IMR-90 (cell line): ENCODE data around the gene HMGN2. TPM values are rescaled to one million over a fixed set of nuclear protein-coding genes. Genes with fewer than 3 reads are reported as not detected.

ENCODE experiments used
- ATAC-seq: fragments of 200-7000 bp; cut with Tn5 transposase; 2 replicates; pipeline ENCODE4 v1.9.1; 2020; ENCODE audit warnings: low read depth, mild to moderate bottlenecking, moderate library complexity
- BruUV-seq: library from RNA; stranded (reverse); fragments of 400-500 nt; replicated peaks from 2 replicates; lab custom pipeline; 2021; lab: Mats Ljungman, UMichigan
- CTCF ChIA-PET: fragments of 300-600 bp; formaldehyde crosslinking; extraction: SDS; loops from one replicate; lab custom pipeline; 2021; ENCODE audit warnings: antibody characterized with exemption; lab: Yijun Ruan, JAX
- POLR2A ChIA-PET: fragments of 300-600 bp; sonication (Branson Sonifier 250); formaldehyde crosslinking; loops from one replicate; lab custom pipeline; 2022; ENCODE audit warnings: antibody characterized with exemption; ENCODE audit not compliant: unreplicated experiment; lab: Charles Lee
- DNase-seq: peaks from one replicate; pipeline ENCODE4 v3.0.0; 2013
- H2AFZ ChIP-seq: replicated peaks from 2 replicates; pipeline ENCODE3; 2013; ENCODE audit warnings: low read length, mild to moderate bottlenecking; ENCODE audit not compliant: poor library complexity
- H2AK5ac ChIP-seq: 2 replicates; pipeline ENCODE4 v1.6.1; 2013; ENCODE audit warnings: low read depth, low read length, inconsistent platforms
- H2AK9ac ChIP-seq: replicated peaks from 2 replicates; pipeline ENCODE3; 2013; ENCODE audit warnings: mild to moderate bottlenecking, low read depth, low read length, moderate library complexity; ENCODE audit not compliant: poor library complexity
- H2BK120ac ChIP-seq: 2 replicates; pipeline ENCODE4 v1.6.1; 2013; ENCODE audit warnings: low read depth, low read length, inconsistent platforms
- H2BK15ac ChIP-seq: 3 replicates; pipeline ENCODE4 v1.6.1; 2013; ENCODE audit warnings: low read depth, low read length, inconsistent platforms
- H2BK20ac ChIP-seq: 2 replicates; pipeline ENCODE4 v1.6.1; 2013; ENCODE audit warnings: low read depth, mild to moderate bottlenecking, inconsistent platforms, low read length, moderate library complexity
- H2BK5ac ChIP-seq: 2 replicates; pipeline ENCODE4 v1.6.1; 2013; ENCODE audit warnings: mild to moderate bottlenecking, low read depth, low read length, inconsistent platforms; ENCODE audit not compliant: poor library complexity, severe bottlenecking
- H3K14ac ChIP-seq: replicated peaks from 2 replicates; pipeline ENCODE4 v1.6.1; 2013; ENCODE audit warnings: low read depth, low read length, inconsistent platforms
- H3K18ac ChIP-seq: 2 replicates; pipeline ENCODE4 v1.6.1; 2013; ENCODE audit warnings: low read depth, low read length, control low read depth
- H3K23ac ChIP-seq: 2 replicates; pipeline ENCODE4 v1.6.1; 2013; ENCODE audit warnings: low read depth, low read length, inconsistent platforms
- H3K27ac ChIP-seq: 2 replicates; pipeline ENCODE4 v1.5.1; 2013; ENCODE audit warnings: mild to moderate bottlenecking, control low read depth, low read length; ENCODE audit not compliant: insufficient read depth
- H3K27me3 ChIP-seq: 2 replicates; pipeline ENCODE4 v1.6.1; 2013; ENCODE audit warnings: low read length; ENCODE audit not compliant: control insufficient read depth, insufficient read depth
- H3K36me3 ChIP-seq: 2 replicates; pipeline ENCODE4 v1.6.1; 2013; ENCODE audit warnings: low read length, mixed read lengths; ENCODE audit not compliant: control insufficient read depth, insufficient read depth
- H3K4ac ChIP-seq: 2 replicates; pipeline ENCODE4 v1.6.1; 2013; ENCODE audit warnings: low read depth, low read length, inconsistent platforms
- H3K4me1 ChIP-seq: 2 replicates; pipeline ENCODE4 v1.6.1; 2013; ENCODE audit warnings: low read length, mixed read lengths; ENCODE audit not compliant: control insufficient read depth, insufficient read depth
- H3K4me2 ChIP-seq: 2 replicates; pipeline ENCODE4 v1.6.1; 2013; ENCODE audit warnings: low read depth, mild to moderate bottlenecking, control low read depth, low read length, moderate library complexity
- H3K4me3 ChIP-seq: 2 replicates; pipeline ENCODE4 v1.5.1; 2013; ENCODE audit warnings: low read depth, mild to moderate bottlenecking, control low read depth, low read length, moderate library complexity; ENCODE audit not compliant: insufficient read depth
- H3K56ac ChIP-seq: 2 replicates; pipeline ENCODE4 v1.6.1; 2013; ENCODE audit warnings: low read length, inconsistent platforms; ENCODE audit not compliant: insufficient read depth; ENCODE audit errors: extremely low read depth
- H3K79me1 ChIP-seq, 2 experiments: 2 replicates each; pipeline ENCODE4 v1.6.1; 2013; ENCODE audit warnings: low read length in 2 of 2, inconsistent platforms in 1 of 2, low read depth in 1 of 2
- H3K9ac ChIP-seq: 2 replicates; pipeline ENCODE4 v1.6.1; 2013; ENCODE audit warnings: low read depth, low read length, control low read depth
- H3K9me1 ChIP-seq: 2 replicates; pipeline ENCODE4 v1.6.1; 2013; ENCODE audit warnings: low read length, inconsistent platforms; ENCODE audit not compliant: insufficient read depth
- H3K9me3 ChIP-seq: 2 replicates; pipeline ENCODE4 v1.6.1; 2013; ENCODE audit warnings: low read length; ENCODE audit not compliant: control insufficient read depth, insufficient read depth
- H4K20me1 ChIP-seq: 2 replicates; pipeline ENCODE4 v1.6.1; 2013; ENCODE audit warnings: low read length, inconsistent platforms; ENCODE audit not compliant: insufficient read depth
- H4K5ac ChIP-seq: 2 replicates; pipeline ENCODE4 v1.6.1; 2013; ENCODE audit warnings: mild to moderate bottlenecking, low read depth, low read length, control low read depth
- H4K8ac ChIP-seq, 2 experiments: 2 replicates each; pipeline ENCODE4 v1.6.1; 2013; ENCODE audit warnings: low read depth in 2 of 2, low read length in 2 of 2, control low read depth in 1 of 2, inconsistent platforms in 1 of 2
- H4K91ac ChIP-seq: 2 replicates; pipeline ENCODE4 v1.6.1; 2013; ENCODE audit warnings: low read depth, low read length, inconsistent platforms; ENCODE audit not compliant: insufficient read depth
- BHLHE40 ChIP-seq: fragments of 150-350 bp; IDR thresholded peaks from 2 replicates; pipeline ENCODE4 v1.6.1; 2016; ENCODE audit warnings: mild to moderate bottlenecking, low read depth, low read length
- CEBPB ChIP-seq: IDR thresholded peaks from 2 replicates; pipeline ENCODE4 v1.6.1; 2012; ENCODE audit warnings: low read depth, low read length, improper control_type of control experiment
- MAFK ChIP-seq: IDR thresholded peaks from 2 replicates; pipeline ENCODE4 v1.6.1; 2012; ENCODE audit warnings: low read depth, low read length, improper control_type of control experiment
- MAZ ChIP-seq: IDR thresholded peaks from 2 replicates; pipeline ENCODE4 v1.6.1; 2012; ENCODE audit warnings: low read depth, mild to moderate bottlenecking, low read length, improper control_type of control experiment, moderate library complexity, borderline replicate concordance
- MXI1 ChIP-seq: IDR thresholded peaks from 2 replicates; pipeline ENCODE4 v1.6.1; 2012; ENCODE audit warnings: low read depth, mild to moderate bottlenecking, low read length, moderate library complexity, borderline replicate concordance
- RCOR1 ChIP-seq: IDR thresholded peaks from 2 replicates; pipeline ENCODE4 v1.6.1; 2012; ENCODE audit warnings: mild to moderate bottlenecking, low read length, improper control_type of control experiment; ENCODE audit not compliant: insufficient replicate concordance
- USF2 ChIP-seq: fragments of 150-350 bp; IDR thresholded peaks from 2 replicates; pipeline ENCODE4 v1.6.1; 2017; ENCODE audit warnings: mild to moderate bottlenecking, antibody characterized with exemption, low read length, low read depth
- WGBS, 2 experiments: methylation state at CpG; one replicate each; pipeline versions ENCODE4 v1.1.5 to v1.1.7; 2013; ENCODE audit warnings: missing lambda C conversion rate in 2 of 2; ENCODE audit not compliant: insufficient read length in 1 of 2; ENCODE audit errors: extremely low coverage in 2 of 2; 5-methylcytosine and 5-hydroxymethylcytosine counted together
- dilution Hi-C: fragments of 300-500 bp; cut with HindIII; formaldehyde crosslinking; loops from one replicate; pipeline ENCODE4 v1.14.3; 2018; ENCODE audit warnings: low sequenced_read_pairs; ENCODE audit not compliant: unreplicated experiment
- in situ Hi-C: fragments of 300-500 bp; cut with MboI; formaldehyde crosslinking; loops from 3 replicates; pipeline ENCODE4 v1.14.3; 2019; ENCODE audit warnings: low sequenced_read_pairs, inconsistent platforms, mixed read lengths
- intact Hi-C: fragments of 100-400 bp; cut with micrococcal nuclease; formaldehyde crosslinking; loops from 2 replicates; pipeline ENCODE4 v1.10.0; 2022
- polyA plus RNA-seq, 3 experiments: library from polyadenylated mRNA; depleted of rRNA; stranded (reverse); fragments of >200 nt; gene quantifications; 2 replicates each; pipeline ENCODE4 v1.2.3, GENCODE V29; 2012; ENCODE audit warnings: low replicate concordance in 1 of 3
- total RNA-seq: library from RNA; depleted of rRNA; stranded (reverse); fragments of >200 nt; gene quantifications from 2 replicates; pipeline ENCODE4 v1.2.3, GENCODE V29; 2012

Gene HMGN2
- total and polyA plus RNA-seq, 2 of the 4 experiments (the other 2 are of a cell fraction): 367 to 505 TPM

- Histone ChIP-seq H3K4me2 (peak overlapping the region; percentile 98), H3K9me1 (peaks cover 12% of the 10 kb centered on the region), H3K4me1 (peaks cover 7% of the 10 kb centered on the region), H3K56ac (peak overlapping the region; percentile 2; the same call in 1 of the 2 replicates), H3K4ac (peak overlapping the region; percentile 39; the same call in 1 of the 2 replicates), H3K27me3 (no peaks in the 10 kb centered on the region), H3K9me3 (no peaks in the 10 kb centered on the region), H2AFZ (peak overlapping the region; percentile 94), H2AK5ac (0 out of 2 replicates have a peak overlapping the region, but pooled peaks have one; percentile 30), H4K5ac (no peak overlapping the region), H3K18ac (peak overlapping the region; percentile 1; the same call in 1 of the 2 replicates), H3K27ac (peak overlapping the region; percentile 94), H3K14ac (peak overlapping the region; percentile 73), H3K36me3 (peaks cover 28% of the 10 kb centered on the region), H2AK9ac (no peak overlapping the region), H2BK120ac (no peak overlapping the region), H3K79me1 (peaks cover 15 to 59% of the 10 kb centered on the region in 2 experiments), H2BK15ac (no peak overlapping the region), H3K23ac (peak overlapping the region; percentile 86; the same call in 1 of the 2 replicates), H4K8ac (peak overlapping the region in 1 of 2 experiments; percentile 83; a peak in 1 of 4 replicates), H2BK20ac (no peak overlapping the region), H4K20me1 (peaks cover 38% of the 10 kb centered on the region), H4K91ac (no peak overlapping the region), H3K4me3 (peak overlapping the region; percentile 90), H2BK5ac (peak overlapping the region; percentile 95), H3K9ac (peak overlapping the region; percentile 85)
- peak; percentile 92 for DNase-seq
- BruUV-seq: no TSS peak
- TF ChIP-seq BHLHE40 (peak; percentile 99), MXI1 (peak; percentile 88), RCOR1 (no peak), MAFK (no peak), CEBPB (peak; percentile 89), USF2 (peak; percentile 75), MAZ (peak; percentile 96)
- 0% methylated on average over 18 of the region's 71 CpGs; no CpG with 5 or more reads in 1 of the 2 experiments for WGBS, 2 experiments
- CTCF ChIA-PET: interaction anchor here (0.6 kb wide), 2 partner anchors 17 to 877 kb away, joined by 3 to 7 read pairs; no protein-coding TSS in a partner anchor
- peak; percentile 80 for ATAC-seq
- intact Hi-C loops (no loop called here), dilution Hi-C loops (no loop called here), in situ Hi-C loops (no loop called here)
- POLR2A ChIA-PET: no interaction called here
These were observed 933 bp downstream of the HMGN2 start for GRCh38 chr1:26472901-26473845.
